ENCODE measurements around the gene IQSEC1.

IQSEC1 gene

GRCh38 chr3:12972043-12972442 is 101.2 kb downstream of the IQSEC1 start:
- no CpG with 5 or more reads among the region's 3 CpGs for WGBS, 2 donors (ENCODE audit: extremely low coverage in 2 of 2, insufficient read length in 2 of 2, insufficient replicate concordance in 1 of 2)

GRCh38 chr3:12970684-12971083 is 102.5 kb downstream of the IQSEC1 start:
- no peak overlapping the region for H4K8ac ChIP-seq (ENCODE audit: low read depth, low read length)
- H3K9ac ChIP-seq (ENCODE audit: low read depth, low read length, poor library complexity): no peak overlapping the region
- no peaks in the 10 kb centered on the region for H3K36me3 ChIP-seq (replicated peaks in 1 of 2; ENCODE audit: control insufficient read depth in 2 of 2, insufficient read depth in 2 of 2, low read length in 2 of 2)
- no peak overlapping the region for H3K14ac ChIP-seq (ENCODE audit: low read length)
- H3K18ac ChIP-seq (ENCODE audit: low read length): no peak overlapping the region
- no peak overlapping the region for H2AK5ac ChIP-seq (ENCODE audit: low read depth, low read length)
- no peak overlapping the region for H3K4me3 ChIP-seq (ENCODE audit: low read length in 2 of 2)
- no peak overlapping the region for H2BK12ac ChIP-seq (ENCODE audit: low read length)
- H3K79me1 ChIP-seq (ENCODE audit: low read depth, low read length): peaks cover 5% of the 10 kb centered on the region
- WGBS, 2 donors (ENCODE audit: extremely low coverage in 2 of 2, insufficient read length in 2 of 2, insufficient replicate concordance in 1 of 2): no CpG with 5 or more reads among the region's 5 CpGs
- no peak overlapping the region for H3K4ac ChIP-seq (ENCODE audit: low read length)
- no peaks in the 10 kb centered on the region for H3K9me3 ChIP-seq (replicated peaks in 1 of 2; ENCODE audit: control insufficient read depth in 2 of 2, insufficient read depth in 1 of 2, low read depth in 1 of 2, low read length in 2 of 2)
- H3K27me3 ChIP-seq (ENCODE audit: control insufficient read depth in 3 of 3, insufficient read depth in 3 of 3, low read depth in 1 of 3, low read length in 3 of 3): no peaks in the 10 kb centered on the region
- peaks cover 19 to 25% of the 10 kb centered on the region in 2 donors for H3K4me1 ChIP-seq (ENCODE audit: control insufficient read depth in 2 of 2, insufficient read depth in 1 of 2, low read depth in 1 of 2, low read length in 2 of 2)
- no peak overlapping the region for H3K27ac ChIP-seq (replicated peaks; ENCODE audit: low read length)
- no peak overlapping the region for H2BK120ac ChIP-seq (ENCODE audit: low read depth, low read length)
- H2BK5ac ChIP-seq (ENCODE audit: low read length): no peak overlapping the region
- no peak for DNase-seq (ENCODE audit: low spot score)
- H4K91ac ChIP-seq (ENCODE audit: low read depth, low read length, poor library complexity): no peak overlapping the region
- no peak overlapping the region for H3K4me2 ChIP-seq (ENCODE audit: insufficient read depth, low read length, poor library complexity, severe bottlenecking)
- no peak overlapping the region for H3K23ac ChIP-seq (ENCODE audit: low read depth, low read length, poor library complexity)
- H2AFZ ChIP-seq (ENCODE audit: low read length): no peak overlapping the region
- no peak overlapping the region for H2BK15ac ChIP-seq (ENCODE audit: low read length)

More at GRCh38 chr3:12972043-12972442, 101.2 kb downstream of the IQSEC1 start:
- Histone ChIP-seq H2AFZ (ENCODE audit: low read length) (no peak overlapping the region), H3K18ac (ENCODE audit: low read length) (no peak overlapping the region), H3K36me3 (replicated peaks in 1 of 2; ENCODE audit: control insufficient read depth in 2 of 2, insufficient read depth in 2 of 2, low read length in 2 of 2) (no peaks in the 10 kb centered on the region), H3K27ac (replicated peaks; ENCODE audit: low read length) (no peak overlapping the region), H3K79me1 (ENCODE audit: low read depth, low read length) (peaks cover 2% of the 10 kb centered on the region), H2AK5ac (ENCODE audit: low read depth, low read length) (no peak overlapping the region), H3K4me2 (ENCODE audit: insufficient read depth, low read length, poor library complexity, severe bottlenecking) (no peak overlapping the region), H3K4ac (ENCODE audit: low read length) (no peak overlapping the region), H3K9ac (ENCODE audit: low read depth, low read length, poor library complexity) (no peak overlapping the region), H4K91ac (ENCODE audit: low read depth, low read length, poor library complexity) (no peak overlapping the region), H2BK15ac (ENCODE audit: low read length) (no peak overlapping the region), H3K4me3 (ENCODE audit: low read length in 2 of 2) (no peak overlapping the region), H2BK120ac (ENCODE audit: low read depth, low read length) (no peak overlapping the region), H2BK12ac (ENCODE audit: low read length) (no peak overlapping the region), H3K4me1 (ENCODE audit: control insufficient read depth in 2 of 2, insufficient read depth in 1 of 2, low read depth in 1 of 2, low read length in 2 of 2) (peaks cover 10 to 14% of the 10 kb centered on the region in 2 donors), H3K9me3 (replicated peaks in 1 of 2; ENCODE audit: control insufficient read depth in 2 of 2, insufficient read depth in 1 of 2, low read depth in 1 of 2, low read length in 2 of 2) (no peaks in the 10 kb centered on the region), H4K8ac (ENCODE audit: low read depth, low read length) (no peak overlapping the region), H3K23ac (ENCODE audit: low read depth, low read length, poor library complexity) (no peak overlapping the region), H3K27me3 (ENCODE audit: control insufficient read depth in 3 of 3, insufficient read depth in 3 of 3, low read depth in 1 of 3, low read length in 3 of 3) (no peaks in the 10 kb centered on the region), H2BK5ac (ENCODE audit: low read length) (no peak overlapping the region), H3K14ac (ENCODE audit: low read length) (no peak overlapping the region)
- DNase-seq (ENCODE audit: low spot score): no peak

- Histone ChIP-seq H4K91ac (ENCODE audit: low read depth, low read length, poor library complexity) (no peak overlapping the region), H3K4me1 (ENCODE audit: control insufficient read depth in 2 of 2, insufficient read depth in 1 of 2, low read depth in 1 of 2, low read length in 2 of 2) (peaks cover 19 to 25% of the 10 kb centered on the region in 2 donors), H2BK5ac (ENCODE audit: low read length) (no peak overlapping the region), H2BK15ac (ENCODE audit: low read length) (no peak overlapping the region), H3K14ac (ENCODE audit: low read length) (no peak overlapping the region), H3K4me2 (ENCODE audit: insufficient read depth, low read length, poor library complexity, severe bottlenecking) (no peak overlapping the region), H3K23ac (ENCODE audit: low read depth, low read length, poor library complexity) (no peak overlapping the region), H3K4ac (ENCODE audit: low read length) (no peak overlapping the region), H2AFZ (ENCODE audit: low read length) (no peak overlapping the region), H3K27me3 (ENCODE audit: control insufficient read depth in 3 of 3, insufficient read depth in 3 of 3, low read depth in 1 of 3, low read length in 3 of 3) (no peaks in the 10 kb centered on the region), H3K18ac (ENCODE audit: low read length) (no peak overlapping the region), H3K27ac (replicated peaks; ENCODE audit: low read length) (no peak overlapping the region), H2BK12ac (ENCODE audit: low read length) (no peak overlapping the region), H3K9me3 (replicated peaks in 1 of 2; ENCODE audit: control insufficient read depth in 2 of 2, insufficient read depth in 1 of 2, low read depth in 1 of 2, low read length in 2 of 2) (no peaks in the 10 kb centered on the region), H3K9ac (ENCODE audit: low read depth, low read length, poor library complexity) (no peak overlapping the region), H4K8ac (ENCODE audit: low read depth, low read length) (no peak overlapping the region), H3K4me3 (ENCODE audit: low read length in 2 of 2) (no peak overlapping the region), H3K36me3 (replicated peaks in 1 of 2; ENCODE audit: control insufficient read depth in 2 of 2, insufficient read depth in 2 of 2, low read length in 2 of 2) (no peaks in the 10 kb centered on the region), H2AK5ac (ENCODE audit: low read depth, low read length) (no peak overlapping the region), H2BK120ac (ENCODE audit: low read depth, low read length) (no peak overlapping the region), H3K79me1 (ENCODE audit: low read depth, low read length) (peaks cover 5% of the 10 kb centered on the region)
- no CpG with 5 or more reads among the region's 6 CpGs for WGBS, 2 donors (ENCODE audit: extremely low coverage in 2 of 2, insufficient read length in 2 of 2, insufficient replicate concordance in 1 of 2)
- DNase-seq (ENCODE audit: low spot score): no peak
These were observed 103.7 kb downstream of the IQSEC1 start for GRCh38 chr3:12969486-12969885.

GRCh38 chr3:12968541-12968940 is 104.7 kb downstream of the IQSEC1 start:
- Histone ChIP-seq H2AK5ac (ENCODE audit: low read depth, low read length) (peak overlapping the region; percentile 90), H2BK120ac (ENCODE audit: low read depth, low read length) (no peak overlapping the region), H3K36me3 (replicated peaks in 1 of 2; ENCODE audit: control insufficient read depth in 2 of 2, insufficient read depth in 2 of 2, low read length in 2 of 2) (no peaks in the 10 kb centered on the region), H3K4me2 (ENCODE audit: insufficient read depth, low read length, poor library complexity, severe bottlenecking) (no peak overlapping the region), H2BK5ac (ENCODE audit: low read length) (no peak overlapping the region), H3K4me3 (ENCODE audit: low read length in 2 of 2) (no peak overlapping the region), H3K4ac (ENCODE audit: low read length) (peak overlapping the region; percentile 38), H3K14ac (ENCODE audit: low read length) (no peak overlapping the region), H3K18ac (ENCODE audit: low read length) (peak overlapping the region; percentile 66), H3K27me3 (ENCODE audit: control insufficient read depth in 3 of 3, insufficient read depth in 3 of 3, low read depth in 1 of 3, low read length in 3 of 3) (no peaks in the 10 kb centered on the region), H2AFZ (ENCODE audit: low read length) (no peak overlapping the region), H2BK12ac (ENCODE audit: low read length) (no peak overlapping the region), H4K8ac (ENCODE audit: low read depth, low read length) (no peak overlapping the region), H3K27ac (replicated peaks; ENCODE audit: low read length) (no peak overlapping the region), H3K9me3 (replicated peaks in 1 of 2; ENCODE audit: control insufficient read depth in 2 of 2, insufficient read depth in 1 of 2, low read depth in 1 of 2, low read length in 2 of 2) (no peaks in the 10 kb centered on the region), H3K79me1 (ENCODE audit: low read depth, low read length) (peaks cover 5% of the 10 kb centered on the region), H2BK15ac (ENCODE audit: low read length) (peak overlapping the region; percentile 90), H3K9ac (ENCODE audit: low read depth, low read length, poor library complexity) (no peak overlapping the region), H3K23ac (ENCODE audit: low read depth, low read length, poor library complexity) (no peak overlapping the region), H3K4me1 (ENCODE audit: control insufficient read depth in 2 of 2, insufficient read depth in 1 of 2, low read depth in 1 of 2, low read length in 2 of 2) (peaks cover 19 to 25% of the 10 kb centered on the region in 2 donors), H4K91ac (ENCODE audit: low read depth, low read length, poor library complexity) (no peak overlapping the region)
- no CpG with 5 or more reads among the region's 5 CpGs for WGBS, 2 donors (ENCODE audit: extremely low coverage in 2 of 2, insufficient read length in 2 of 2, insufficient replicate concordance in 1 of 2)
- DNase-seq (ENCODE audit: low spot score): no peak
